ENCODE data around the gene RNF130.
"Not testable (repeated sequence)": the region's sequence is repeated elsewhere in the genome, so short reads cannot be mapped to it uniquely, and the experiment has no call there.

The RNF130 gene

GRCh38 chr5:180096616-180097015 is 25.1 kb upstream of the RNF130 start:
- H3K4me3 ChIP-seq (ENCODE audit: low read depth, low read length), result no peak overlapping the region
- no peak for TF ChIP-seq CTCF (IDR thresholded peaks at IDR 0.05; ENCODE audit: low read depth, low read length)

GRCh38 chr5:180095545-180095944 is 24.0 kb upstream of the RNF130 start:
- no peak for TF ChIP-seq CTCF (IDR thresholded peaks at IDR 0.05; ENCODE audit: low read depth, low read length)
- H3K4me3 ChIP-seq (ENCODE audit: low read depth, low read length), result no peak overlapping the region

GRCh38 chr5:180093651-180094382 is 22.3 kb upstream of the RNF130 start:
- TF ChIP-seq CTCF (IDR thresholded peaks at IDR 0.05; ENCODE audit: low read depth, low read length), result no peak
- no peak overlapping the region for H3K4me3 ChIP-seq (ENCODE audit: low read depth, low read length)

GRCh38 chr5:180093241-180093640 is 21.7 kb upstream of the RNF130 start:
- TF ChIP-seq CTCF (IDR thresholded peaks at IDR 0.05; ENCODE audit: low read depth, low read length), result no peak
- no peak overlapping the region for H3K4me3 ChIP-seq (ENCODE audit: low read depth, low read length)

- no peak for TF ChIP-seq CTCF (IDR thresholded peaks at IDR 0.05; ENCODE audit: low read depth, low read length)
- peak overlapping the region; percentile 51 for H3K4me3 ChIP-seq (ENCODE audit: low read depth, low read length)
Observed at GRCh38 chr5:180090769-180091546, 19.4 kb upstream of the RNF130 start.

GRCh38 chr5:180090098-180090768 is 18.7 kb upstream of the RNF130 start:
- peak overlapping the region; percentile 51 for H3K4me3 ChIP-seq (ENCODE audit: low read depth, low read length)
- TF ChIP-seq CTCF (IDR thresholded peaks at IDR 0.05; ENCODE audit: low read depth, low read length), result peak; percentile 65

GRCh38 chr5:180089628-180090027 is 18.1 kb upstream of the RNF130 start:
- H3K4me3 ChIP-seq (ENCODE audit: low read depth, low read length), result not testable (repeated sequence)
